HFFc6 (cell line): Measurements from ENCODE around the gene AP1M2. TPM values are rescaled to one million over a fixed set of nuclear protein-coding genes. Genes with fewer than 3 reads are reported as not detected.

Experiments
- DNase-seq: peaks from one replicate; pipeline ENCODE4 v3.0.0-alpha.2; 2018
- H3K27ac Mint-ChIP-seq: 2 replicates; pipeline ENCODE4 v1.8.0; 2020; ENCODE audit warnings: mild to moderate bottlenecking, mixed read lengths
- H3K27me3 Mint-ChIP-seq: 2 replicates; pipeline ENCODE4 v1.8.0; 2021; ENCODE audit warnings: mild to moderate bottlenecking, moderate library complexity, mixed read lengths; ENCODE audit not compliant: insufficient read depth
- H3K36me3 Mint-ChIP-seq: 2 replicates; pipeline ENCODE4 v1.8.0; 2021; ENCODE audit warnings: low read depth, mixed read lengths
- H3K4me1 Mint-ChIP-seq: 2 replicates; pipeline ENCODE4 v1.8.0; 2020; ENCODE audit warnings: low read depth, mixed read lengths
- H3K4me3 Mint-ChIP-seq: 2 replicates; pipeline ENCODE4 v1.8.0; 2020; ENCODE audit warnings: mild to moderate bottlenecking, moderate library complexity, mixed read lengths
- H3K9me3 Mint-ChIP-seq: 2 replicates; pipeline ENCODE4 v1.8.0; 2020; ENCODE audit warnings: mild to moderate bottlenecking, mixed read lengths
- total RNA-seq, 6 experiments: library from RNA; stranded (reverse); fragmentation: NEBNext Ultra II Directional; extraction: Animal tissue kit (Norgen Biotek cat#: 25700); gene quantifications; 2 replicates in 1 of 6; 3 replicates in 5 of 6; pipeline ENCODE4 v1.2.3, GENCODE V29; 2021
- TF ChIP-seq, protein P1 (sequence below): fragments of 200-600 bp; sonication (generic); IDR thresholded peaks from 2 replicates; pipeline ENCODE4 v1.5.0; 2021; ENCODE audit warnings: antibody characterized with exemption, mild to moderate bottlenecking

AP1M2 gene
- total RNA-seq, 6 experiments from 2014 or later: 0.12 to 1.3 (median 0.59) TPM; not detected in 3

DNA sequence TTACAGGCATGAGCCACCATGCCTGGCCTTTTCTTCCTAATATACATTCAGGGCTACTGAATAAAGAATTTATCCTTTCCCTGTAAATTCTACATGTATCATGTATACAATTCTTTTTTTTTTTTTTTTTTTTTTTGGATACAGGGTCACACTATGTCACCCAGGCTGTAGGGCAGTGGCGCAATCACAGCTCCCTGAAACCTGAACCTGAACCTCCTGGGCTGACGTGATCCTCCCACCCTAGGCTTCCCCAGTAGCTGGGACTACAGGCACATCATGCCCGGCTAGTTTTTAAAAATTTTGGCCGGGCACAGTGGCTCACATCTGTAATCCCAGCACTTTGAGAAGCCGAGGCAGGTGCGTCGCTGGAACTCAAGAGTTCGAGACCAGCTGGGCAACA, 31.7 kb upstream of the AP1M2 start:
- TF ChIP-seq, protein P1, sequence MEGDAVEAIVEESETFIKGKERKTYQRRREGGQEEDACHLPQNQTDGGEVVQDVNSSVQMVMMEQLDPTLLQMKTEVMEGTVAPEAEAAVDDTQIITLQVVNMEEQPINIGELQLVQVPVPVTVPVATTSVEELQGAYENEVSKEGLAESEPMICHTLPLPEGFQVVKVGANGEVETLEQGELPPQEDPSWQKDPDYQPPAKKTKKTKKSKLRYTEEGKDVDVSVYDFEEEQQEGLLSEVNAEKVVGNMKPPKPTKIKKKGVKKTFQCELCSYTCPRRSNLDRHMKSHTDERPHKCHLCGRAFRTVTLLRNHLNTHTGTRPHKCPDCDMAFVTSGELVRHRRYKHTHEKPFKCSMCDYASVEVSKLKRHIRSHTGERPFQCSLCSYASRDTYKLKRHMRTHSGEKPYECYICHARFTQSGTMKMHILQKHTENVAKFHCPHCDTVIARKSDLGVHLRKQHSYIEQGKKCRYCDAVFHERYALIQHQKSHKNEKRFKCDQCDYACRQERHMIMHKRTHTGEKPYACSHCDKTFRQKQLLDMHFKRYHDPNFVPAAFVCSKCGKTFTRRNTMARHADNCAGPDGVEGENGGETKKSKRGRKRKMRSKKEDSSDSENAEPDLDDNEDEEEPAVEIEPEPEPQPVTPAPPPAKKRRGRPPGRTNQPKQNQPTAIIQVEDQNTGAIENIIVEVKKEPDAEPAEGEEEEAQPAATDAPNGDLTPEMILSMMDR: no peak
- Mint-ChIP-seq H3K27ac (peak overlapping the region; percentile 100), H3K27me3 (peaks cover 2% of the 10 kb centered on the region), H3K4me1 (peaks cover 31% of the 10 kb centered on the region), H3K4me3 (no peak overlapping the region; the same call in 1 of the 2 replicates), H3K36me3 (peaks cover 15% of the 10 kb centered on the region), H3K9me3 (no peaks in the 10 kb centered on the region)
- DNase-seq: no peak

DNA sequence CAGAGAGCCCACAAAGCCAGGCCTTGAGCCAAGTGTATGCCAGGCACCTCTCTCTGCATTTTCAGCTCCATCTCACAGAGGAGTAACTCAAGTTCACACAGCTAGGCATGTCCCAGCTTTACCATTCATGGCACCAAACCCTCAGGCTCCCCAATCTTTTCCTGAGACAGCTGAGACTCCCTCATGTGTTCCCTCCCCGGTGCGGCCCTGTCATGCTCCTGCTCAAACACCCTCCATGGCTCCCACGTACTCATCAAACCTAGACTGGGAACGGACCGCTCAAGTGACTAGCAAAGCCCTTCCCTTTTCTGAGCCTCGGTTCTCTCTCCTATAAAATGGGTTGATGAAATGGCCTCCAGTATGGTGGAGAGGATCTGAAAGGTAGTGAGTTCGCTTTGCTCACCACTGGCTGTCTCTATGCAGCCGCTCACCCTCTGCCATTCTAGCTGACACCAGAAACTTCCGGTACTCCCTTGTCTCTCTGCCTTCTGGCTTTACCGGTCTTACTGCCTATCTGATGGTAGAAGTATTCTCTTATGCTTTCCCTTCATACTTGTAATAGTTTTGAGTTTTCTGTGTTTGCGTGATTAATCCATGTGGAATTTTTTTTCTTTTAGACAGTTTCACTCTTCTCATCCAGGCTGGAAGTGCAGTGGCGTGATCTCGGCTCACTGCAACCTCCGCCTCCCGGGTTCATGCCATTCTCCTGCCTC, 30.5 kb upstream of the AP1M2 start:
- H3K27ac Mint-ChIP-seq: peak overlapping the region; percentile 100
- peaks cover 2% of the 10 kb centered on the region for H3K27me3 Mint-ChIP-seq
- H3K36me3 Mint-ChIP-seq: peaks cover 15% of the 10 kb centered on the region
- H3K4me1 Mint-ChIP-seq: peaks cover 31% of the 10 kb centered on the region
- H3K9me3 Mint-ChIP-seq: no peaks in the 10 kb centered on the region
- peak overlapping the region; percentile 85 for H3K4me3 Mint-ChIP-seq
- DNase-seq: peak; percentile 92
- TF ChIP-seq, protein P1: no peak

DNA sequence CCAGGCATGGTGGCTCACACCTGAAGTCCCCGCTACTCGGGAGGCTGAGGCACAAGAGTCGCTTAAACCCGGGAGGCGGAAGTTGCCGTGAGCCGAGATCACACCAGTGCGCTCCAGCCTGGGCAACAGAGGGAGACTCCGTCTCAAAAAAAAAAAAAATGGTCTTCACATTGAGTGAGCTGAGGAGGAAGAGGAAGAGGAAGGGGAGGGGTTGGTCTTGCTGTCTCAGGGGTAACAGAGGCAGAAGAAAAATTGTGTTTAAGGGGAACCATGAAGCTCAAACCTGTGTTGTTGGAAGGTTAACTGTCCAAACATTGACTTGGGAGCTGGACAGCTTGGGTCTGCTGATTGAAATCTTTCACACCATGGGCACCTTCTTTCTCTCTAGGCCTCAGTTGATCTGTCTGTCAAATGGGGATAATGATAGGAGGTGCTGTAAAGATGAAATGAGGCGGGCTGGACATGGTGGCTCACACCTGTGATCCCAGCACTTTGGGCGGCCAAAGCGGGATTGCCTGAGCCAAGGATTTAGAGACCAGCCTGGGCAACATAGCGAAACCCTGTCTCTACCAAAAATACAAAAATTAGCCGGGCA, 28.4 kb upstream of the AP1M2 start:
- Mint-ChIP-seq H3K27ac (peak overlapping the region; percentile 54), H3K4me1 (peaks cover 17% of the 10 kb centered on the region), H3K4me3 (no peak overlapping the region), H3K36me3 (peaks cover 8% of the 10 kb centered on the region), H3K27me3 (no peaks in the 10 kb centered on the region; the same call in 1 of the 2 replicates), H3K9me3 (no peaks in the 10 kb centered on the region)
- no peak for DNase-seq
- TF ChIP-seq, protein P1: no peak

DNA sequence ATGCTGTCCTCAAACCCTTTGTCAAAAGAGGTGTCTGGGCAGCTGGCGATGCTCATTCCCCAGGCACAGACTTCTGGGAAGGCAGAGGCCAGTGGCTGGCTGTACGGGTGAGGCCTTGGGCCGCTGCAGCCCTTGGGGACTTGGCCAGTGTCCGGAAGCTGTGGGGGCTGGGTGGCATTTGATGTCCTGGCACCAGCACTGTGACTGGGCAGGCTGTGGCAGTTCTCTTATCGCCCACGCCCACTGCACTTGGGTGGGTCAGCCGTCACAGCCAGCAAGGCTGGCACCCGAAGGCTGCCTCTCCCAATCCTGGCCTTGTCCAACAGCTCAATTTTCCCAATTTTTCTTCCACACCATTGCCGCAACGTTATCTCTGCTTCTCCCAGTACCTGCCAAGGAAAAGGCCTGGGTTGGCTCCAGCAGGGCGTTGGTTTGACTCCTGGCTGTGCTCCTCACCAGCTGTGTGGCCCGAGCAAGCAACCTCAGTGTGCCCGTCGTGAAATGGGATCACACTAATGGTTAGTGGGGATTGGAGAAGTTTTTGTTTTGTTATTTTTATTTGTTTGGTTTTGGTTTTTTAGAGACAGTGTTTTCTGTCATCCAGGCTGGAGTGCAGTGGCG, 25.5 kb upstream of the AP1M2 start:
- Mint-ChIP-seq H3K4me1 (peaks cover 9% of the 10 kb centered on the region), H3K36me3 (peaks cover 5% of the 10 kb centered on the region), H3K9me3 (no peaks in the 10 kb centered on the region), H3K27me3 (no peaks in the 10 kb centered on the region; the same call in 1 of the 2 replicates), H3K27ac (no peak overlapping the region), H3K4me3 (no peak overlapping the region)
- TF ChIP-seq, protein P1: no peak
- DNase-seq: no peak

DNA sequence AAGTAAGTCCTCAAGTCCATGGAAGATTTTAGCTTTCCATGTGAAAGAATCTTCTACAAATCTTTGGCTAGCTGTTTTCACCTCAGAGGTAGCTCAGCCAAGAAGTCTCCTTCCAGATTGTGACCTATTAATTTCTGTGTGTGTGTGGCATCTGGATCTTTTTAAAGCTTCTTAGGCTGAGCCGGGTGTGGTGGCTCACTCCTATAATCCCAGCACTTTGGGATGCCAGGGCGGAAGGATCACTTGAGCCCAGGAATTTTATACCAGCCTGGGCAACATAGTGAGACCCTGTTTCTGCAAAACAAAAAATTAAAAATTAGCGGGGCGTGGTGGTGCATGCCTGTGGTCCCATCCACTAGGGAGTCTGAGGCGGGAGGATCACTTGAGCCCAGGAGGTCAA, 24.8 kb upstream of the AP1M2 start:
- Mint-ChIP-seq H3K36me3 (no peaks in the 10 kb centered on the region; the same call in 1 of the 2 replicates), H3K9me3 (no peaks in the 10 kb centered on the region)
- TF ChIP-seq, protein P1: no peak

More for the DNA sequence above, 24.8 kb upstream of the AP1M2 start:
- no peaks in the 10 kb centered on the region; the same call in 1 of the 2 replicates for H3K27me3 Mint-ChIP-seq
- H3K4me1 Mint-ChIP-seq: peaks cover 2% of the 10 kb centered on the region
- no peak overlapping the region for H3K4me3 Mint-ChIP-seq
- no peak for DNase-seq
- no peak overlapping the region for H3K27ac Mint-ChIP-seq
